Duodenal mucosa (tissue), 2 donors: ENCODE results near the gene BBX.
"Not testable (repeated sequence)": the region's sequence is repeated elsewhere in the genome, so short reads cannot be mapped to it uniquely, and the experiment has no call there.

Experiments
- H3K27ac ChIP-seq: one replicate; pipeline ENCODE4 v1.7.0; 2013; ENCODE audit warnings: low read depth, low read length
- H3K27me3 ChIP-seq, 2 donors: one replicate each; pipeline ENCODE4 v1.7.0; 2013; ENCODE audit warnings: low read length in 2 of 2, control low read depth in 1 of 2; ENCODE audit not compliant: insufficient read depth in 2 of 2, control insufficient read depth in 1 of 2
- H3K36me3 ChIP-seq, 2 donors: one replicate each; pipeline ENCODE4 v1.7.0; 2013; ENCODE audit warnings: low read length in 2 of 2, control low read depth in 1 of 2; ENCODE audit not compliant: insufficient read depth in 2 of 2, control insufficient read depth in 1 of 2
- H3K4me1 ChIP-seq, 2 donors: one replicate each; pipeline ENCODE4 v1.7.0; 2013; ENCODE audit warnings: low read length in 2 of 2, control low read depth in 1 of 2; ENCODE audit not compliant: insufficient read depth in 2 of 2, control insufficient read depth in 1 of 2
- H3K4me3 ChIP-seq, 2 donors: one replicate each; pipeline ENCODE4 v1.7.0; 2013; ENCODE audit warnings: low read length in 2 of 2, low read depth in 1 of 2
- H3K9ac ChIP-seq, 2 donors: one replicate each; pipeline ENCODE4 v1.7.0; 2013; ENCODE audit warnings: low read length in 2 of 2, low read depth in 1 of 2
- H3K9me3 ChIP-seq, 2 donors: one replicate each; pipeline ENCODE4 v1.7.0; 2013; ENCODE audit warnings: low read length in 2 of 2, control low read depth in 1 of 2; ENCODE audit not compliant: control insufficient read depth in 1 of 2

BBX gene

DNA sequence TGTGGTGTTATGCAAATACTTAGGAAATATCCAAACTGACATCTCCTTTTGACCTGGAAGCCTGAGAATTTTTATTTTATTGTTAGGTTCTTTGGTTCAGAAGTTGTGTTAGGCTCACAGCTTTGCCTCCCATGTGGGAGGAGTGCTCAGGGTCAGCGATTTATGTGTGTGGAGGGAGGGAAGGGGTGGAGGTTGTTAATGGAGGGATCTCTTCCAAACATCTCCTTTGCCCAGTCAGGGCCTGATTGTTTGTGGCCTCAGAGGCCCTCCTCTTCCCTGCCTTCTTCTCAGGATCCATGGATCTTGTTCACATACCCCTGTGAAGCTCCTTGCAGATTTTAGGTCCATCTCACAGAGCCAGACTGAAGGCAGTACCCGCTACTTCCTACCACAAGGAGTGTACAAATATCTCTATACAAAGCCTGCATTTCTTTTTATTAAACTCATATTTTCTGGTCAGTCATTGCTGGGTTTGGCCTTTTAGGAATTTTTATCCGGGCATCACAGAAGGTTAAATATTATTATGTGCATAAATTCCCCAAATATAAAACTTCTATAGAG lies 40.3 kb downstream of the BBX start:
- Histone ChIP-seq H3K27me3 (no peaks in the 10 kb centered on the region), H3K36me3 (no peaks in the 10 kb centered on the region), H3K9me3 (no peaks in the 10 kb centered on the region)

DNA sequence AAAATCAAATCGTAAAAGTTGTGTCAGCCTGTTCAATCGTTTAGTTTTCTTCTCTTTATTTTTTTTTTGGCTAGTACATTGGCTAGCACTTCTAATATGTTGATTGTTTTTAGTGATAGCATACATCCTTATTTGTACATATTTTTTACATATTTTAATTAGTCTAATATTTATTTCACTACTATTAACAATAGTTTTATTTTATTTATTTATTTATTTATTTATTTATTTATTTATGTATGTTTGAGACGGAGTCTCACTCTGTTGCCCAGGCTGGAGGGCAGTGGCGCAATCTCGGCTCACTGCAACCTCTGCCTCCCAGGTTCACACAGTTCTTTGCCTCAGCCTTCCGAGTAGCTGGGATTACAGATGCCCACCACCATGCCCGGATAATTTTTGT lies 42.5 kb downstream of the BBX start:
- not testable (repeated sequence) for H3K9me3 ChIP-seq, H3K4me3 ChIP-seq, H3K27me3 ChIP-seq, H3K4me1 ChIP-seq, H3K9ac ChIP-seq, H3K27ac ChIP-seq, H3K36me3 ChIP-seq

More for the DNA sequence above, 40.3 kb downstream of the BBX start:
- H3K4me1 ChIP-seq = no peaks in the 10 kb centered on the region
- H3K27ac ChIP-seq = no peak overlapping the region
- no peak overlapping the region for H3K9ac ChIP-seq
- no peak overlapping the region for H3K4me3 ChIP-seq

DNA sequence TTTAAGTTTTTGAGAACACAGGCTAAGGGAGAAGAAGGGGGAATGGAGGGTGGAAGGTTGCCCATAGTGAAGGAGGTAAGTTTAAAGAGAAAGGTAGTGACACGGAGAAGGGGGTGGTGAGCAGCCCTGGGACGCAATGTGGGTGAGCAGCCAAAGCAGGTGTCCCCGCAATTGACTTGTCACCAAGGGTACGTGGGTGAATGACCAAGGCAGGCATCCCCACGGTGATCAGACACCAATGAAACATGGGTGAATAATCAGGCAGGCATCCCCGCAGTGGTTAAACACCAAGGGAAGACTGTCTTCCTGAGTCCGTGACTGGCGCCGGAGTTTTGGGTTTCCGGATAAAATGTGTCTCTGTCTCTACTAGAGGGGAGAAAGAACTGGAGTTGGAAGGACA lies 48.3 kb downstream of the BBX start:
- not testable (repeated sequence) for H3K4me3 ChIP-seq, H3K9ac ChIP-seq, H3K9me3 ChIP-seq, H3K27ac ChIP-seq, H3K27me3 ChIP-seq, H3K4me1 ChIP-seq, H3K36me3 ChIP-seq

DNA sequence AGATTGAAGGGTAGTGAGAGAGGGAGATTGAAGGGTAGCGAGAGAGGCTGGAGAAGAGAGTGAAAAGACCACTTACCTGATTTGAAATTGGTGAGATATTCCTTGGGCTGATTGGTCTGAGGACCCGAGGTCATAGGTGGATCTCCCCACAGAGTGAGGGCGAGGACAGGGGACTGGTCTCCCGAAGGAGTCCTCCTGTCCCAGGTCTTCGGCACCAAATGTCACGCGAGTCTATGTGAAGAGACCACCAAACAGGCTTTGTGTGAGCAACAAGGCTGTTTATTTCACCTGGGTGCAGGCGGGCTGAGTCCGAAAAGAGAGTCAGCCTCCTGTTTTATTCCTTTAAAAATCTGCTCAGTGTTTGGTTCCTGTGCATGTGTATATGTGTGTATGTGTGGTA lies 48.7 kb downstream of the BBX start:
- H3K9me3 ChIP-seq, H3K9ac ChIP-seq, H3K27ac ChIP-seq, H3K36me3 ChIP-seq, H3K4me3 ChIP-seq, H3K27me3 ChIP-seq, H3K4me1 ChIP-seq: not testable (repeated sequence)

DNA sequence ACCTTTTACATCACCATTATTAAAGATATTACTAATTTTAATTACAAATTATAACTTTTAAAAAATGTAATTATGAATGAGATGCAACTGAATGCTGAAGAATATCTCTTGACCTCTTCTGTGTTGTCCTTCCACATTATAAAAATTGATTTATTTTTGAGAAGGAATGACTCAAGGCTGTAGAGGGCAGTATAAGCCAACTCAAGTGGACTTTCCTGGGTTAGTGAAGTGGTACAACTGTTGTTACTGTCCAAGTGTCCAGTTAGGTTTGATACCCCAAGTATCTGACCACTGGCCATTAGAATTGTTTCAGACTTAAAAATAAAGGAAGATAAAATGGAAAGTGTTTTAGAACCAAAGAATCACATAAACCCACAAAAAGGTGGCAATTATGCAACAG lies 51.9 kb downstream of the BBX start:
- Histone ChIP-seq H3K9ac (no peak overlapping the region), H3K9me3 (no peaks in the 10 kb centered on the region), H3K4me1 (no peaks in the 10 kb centered on the region), H3K27ac (no peak overlapping the region), H3K4me3 (no peak overlapping the region), H3K36me3 (peaks cover 0 to 3% of the 10 kb centered on the region in 2 donors), H3K27me3 (no peaks in the 10 kb centered on the region)

DNA sequence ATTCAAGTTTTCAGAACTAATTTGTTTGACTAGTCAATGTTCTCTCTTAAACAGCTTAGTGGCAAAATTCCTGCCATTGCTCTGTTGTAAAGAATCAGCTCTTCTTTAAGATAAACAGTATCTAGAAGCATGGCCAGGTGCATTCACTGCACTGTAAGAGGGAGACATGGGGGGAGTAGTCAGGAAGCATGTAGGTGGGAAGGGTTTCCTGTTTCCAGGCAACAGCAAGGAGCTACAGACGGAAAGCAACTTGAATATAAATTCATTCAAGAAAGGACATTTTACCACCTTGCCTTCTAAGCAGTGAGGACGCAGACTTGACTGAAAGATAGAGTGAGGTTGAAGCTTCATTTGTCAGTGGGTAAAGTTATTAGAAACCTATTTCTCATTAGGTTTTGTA lies 55.3 kb downstream of the BBX start:
- Histone ChIP-seq H3K4me3 (no peak overlapping the region), H3K9me3 (no peaks in the 10 kb centered on the region), H3K27ac (no peak overlapping the region), H3K9ac (no peak overlapping the region), H3K36me3 (peaks cover 0 to 3% of the 10 kb centered on the region in 2 donors), H3K27me3 (no peaks in the 10 kb centered on the region), H3K4me1 (no peaks in the 10 kb centered on the region)

DNA sequence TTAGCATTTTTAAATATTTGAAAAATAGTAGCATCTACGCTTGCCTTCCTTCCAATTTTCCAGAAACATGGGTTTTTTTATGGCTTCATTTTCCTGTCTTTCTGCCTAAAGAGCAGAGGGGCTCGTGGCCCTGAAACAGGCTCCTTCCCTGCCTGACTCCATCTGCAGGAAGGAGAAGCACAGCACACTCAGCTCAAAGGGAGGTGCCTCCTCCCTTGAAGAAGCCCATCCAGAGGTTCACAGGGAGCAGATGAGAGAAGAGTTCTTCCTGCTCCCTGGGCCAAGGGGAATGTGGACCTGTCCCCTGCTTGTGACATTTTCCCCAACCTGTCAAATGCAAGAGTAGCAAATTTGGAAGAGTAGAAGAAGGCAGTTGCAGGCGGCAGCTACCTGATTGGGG lies 55.8 kb downstream of the BBX start:
- Histone ChIP-seq H3K36me3 (peaks cover 0 to 3% of the 10 kb centered on the region in 2 donors), H3K9me3 (no peaks in the 10 kb centered on the region), H3K27me3 (no peaks in the 10 kb centered on the region), H3K4me3 (no peak overlapping the region), H3K4me1 (no peaks in the 10 kb centered on the region), H3K27ac (no peak overlapping the region), H3K9ac (no peak overlapping the region)

DNA sequence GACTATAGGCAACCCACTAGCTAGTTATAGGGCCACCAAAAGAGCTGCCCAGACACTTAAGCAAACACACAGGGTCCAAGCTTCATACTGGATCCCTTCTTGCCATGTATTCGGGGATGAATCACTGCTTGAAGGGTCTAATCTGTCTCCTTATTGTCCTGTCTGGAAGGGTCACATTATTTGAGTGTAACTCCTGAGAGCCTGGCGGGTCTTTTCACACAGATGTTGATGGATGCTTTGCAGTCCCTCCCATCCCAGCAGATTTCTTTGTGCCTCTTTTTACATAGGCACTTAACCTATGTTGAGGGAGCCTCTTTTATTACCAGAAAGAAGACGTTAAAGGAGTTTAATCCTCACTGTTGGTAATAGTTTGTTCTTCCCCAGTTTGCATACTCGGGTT lies 56.6 kb downstream of the BBX start:
- H3K9me3 ChIP-seq = no peaks in the 10 kb centered on the region
- H3K27me3 ChIP-seq = no peaks in the 10 kb centered on the region
- no peak overlapping the region for H3K9ac ChIP-seq
- H3K27ac ChIP-seq = no peak overlapping the region
- H3K36me3 ChIP-seq = peaks cover 0 to 3% of the 10 kb centered on the region in 2 donors
- no peaks in the 10 kb centered on the region for H3K4me1 ChIP-seq
- no peak overlapping the region for H3K4me3 ChIP-seq

DNA sequence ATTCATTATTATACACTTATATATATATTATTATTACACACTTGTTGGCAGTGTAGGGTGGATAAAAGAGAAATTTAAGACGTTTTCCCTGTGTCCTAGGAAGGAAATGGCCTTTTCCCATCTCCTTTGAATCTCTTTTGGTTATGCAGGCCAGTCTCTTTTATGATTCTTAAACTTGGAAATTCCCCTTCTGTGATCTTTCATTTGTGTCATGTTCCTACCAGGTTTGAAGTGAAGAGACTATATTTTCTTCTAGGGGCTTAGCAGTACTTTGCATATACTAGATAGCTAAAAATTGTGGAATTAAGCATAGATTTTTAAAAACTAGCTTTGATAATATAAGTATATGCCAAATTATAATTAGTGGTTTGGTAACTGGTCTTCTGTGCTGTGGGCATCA lies 58.5 kb downstream of the BBX start:
- Histone ChIP-seq H3K9ac (no peak overlapping the region), H3K4me3 (no peak overlapping the region), H3K27me3 (no peaks in the 10 kb centered on the region), H3K4me1 (no peaks in the 10 kb centered on the region), H3K9me3 (no peaks in the 10 kb centered on the region), H3K36me3 (peaks cover 0 to 6% of the 10 kb centered on the region in 2 donors), H3K27ac (no peak overlapping the region)

DNA sequence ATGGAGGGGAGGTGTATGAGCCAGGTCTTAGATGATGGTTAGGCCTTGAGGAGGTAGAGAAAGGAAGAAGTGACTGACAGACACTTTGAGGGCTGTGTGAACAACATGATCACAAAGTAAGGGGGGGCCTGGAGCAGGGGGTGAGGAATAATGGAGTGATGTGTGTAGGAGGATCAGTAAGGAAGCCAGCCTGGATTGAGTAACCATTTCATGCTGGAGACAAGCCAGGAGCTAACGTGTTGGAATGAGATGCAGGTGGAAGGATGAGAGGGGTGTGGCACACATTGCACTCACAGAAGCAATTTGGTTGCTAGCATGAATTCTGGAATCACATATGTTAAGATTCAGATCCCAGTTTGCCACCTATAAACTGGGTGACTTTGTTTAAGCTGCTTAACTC lies 65.5 kb downstream of the BBX start:
- Histone ChIP-seq H3K27me3 (no peaks in the 10 kb centered on the region), H3K9me3 (no peaks in the 10 kb centered on the region), H3K4me1 (no peaks in the 10 kb centered on the region), H3K9ac (no peak overlapping the region), H3K4me3 (no peak overlapping the region), H3K36me3 (peaks cover 0 to 3% of the 10 kb centered on the region in 2 donors), H3K27ac (no peak overlapping the region)

DNA sequence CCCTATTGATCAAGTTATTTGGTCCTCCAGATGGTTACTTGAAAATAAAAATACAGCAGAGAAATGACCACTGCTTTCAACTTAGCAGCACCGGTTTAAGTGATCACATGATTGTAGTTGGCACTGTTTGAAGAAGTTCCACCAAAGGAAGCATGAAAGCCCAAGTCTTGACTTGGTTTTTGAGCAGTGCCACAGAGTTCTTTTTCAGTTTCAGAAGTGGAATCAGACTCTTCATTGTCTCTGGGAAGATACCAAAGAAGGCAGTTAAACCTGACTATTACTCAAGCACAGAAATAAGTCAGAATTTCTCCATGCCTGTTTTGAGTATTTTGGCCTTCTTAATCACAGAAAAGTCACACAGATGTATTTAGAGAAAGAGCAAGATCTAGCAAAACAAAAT lies 66.7 kb downstream of the BBX start:
- H3K4me3 ChIP-seq = no peak overlapping the region
- H3K27ac ChIP-seq = no peak overlapping the region
- H3K9me3 ChIP-seq = no peaks in the 10 kb centered on the region
- no peaks in the 10 kb centered on the region for H3K27me3 ChIP-seq
- H3K36me3 ChIP-seq = peaks cover 0 to 3% of the 10 kb centered on the region in 2 donors
- no peak overlapping the region for H3K9ac ChIP-seq
- no peaks in the 10 kb centered on the region for H3K4me1 ChIP-seq
